HepG2 (cell line): Measurements from ENCODE around the gene PSPH. TPM values are rescaled to one million over a fixed set of nuclear protein-coding genes. Genes with fewer than 3 reads are reported as not detected.

Source experiments
- ARHGAP35 ChIP-seq: sonication (generic); formaldehyde crosslinking; IDR thresholded peaks from 2 replicates; pipeline ENCODE4 v1.9.0; 2022; ENCODE audit warnings: mild to moderate bottlenecking, inconsistent platforms, moderate library complexity, missing genetic modification reagents, borderline replicate concordance
- CAMTA2 ChIP-seq: sonication (generic); formaldehyde crosslinking; IDR thresholded peaks from 2 replicates; pipeline ENCODE4 v1.4.0; 2020; ENCODE audit warnings: mild to moderate bottlenecking, missing genetic modification reagents, borderline replicate concordance
- DMTF1 ChIP-seq: sonication (generic); formaldehyde crosslinking; IDR thresholded peaks from 2 replicates; pipeline ENCODE4 v1.4.0; 2020; ENCODE audit warnings: mild to moderate bottlenecking, missing genetic modification reagents
- KDM1A ChIP-seq: IDR thresholded peaks from 2 replicates; pipeline ENCODE4 v1.6.1; 2016; ENCODE audit warnings: missing compliant biosample characterization
- KLF15 ChIP-seq: sonication (generic); formaldehyde crosslinking; IDR thresholded peaks from 2 replicates; pipeline ENCODE4 v1.8.1; 2023; ENCODE audit warnings: borderline replicate concordance, mild to moderate bottlenecking, inconsistent platforms, missing genetic modification reagents, mixed read lengths
- MIER2 ChIP-seq: IDR thresholded peaks from 2 replicates; pipeline ENCODE4 v1.6.1; 2016; ENCODE audit warnings: missing biosample characterization, missing genetic modification reagents
- NFE2L2 ChIP-seq: fragments of 150-350 bp; IDR thresholded peaks from 2 replicates; pipeline ENCODE4 v1.6.1; 2014; ENCODE audit warnings: low read length
- NR2F1 ChIP-seq, 2 experiments: fragments of 450-650 bp in 1 of 2; formaldehyde crosslinking in 1 of 2; IDR thresholded peaks; 2 replicates each; pipeline versions ENCODE4 v1.5.0 to v1.6.1; 2016 to 2020; ENCODE audit warnings: mild to moderate bottlenecking in 1 of 2, missing compliant biosample characterization in 1 of 2, missing genetic modification reagents in 1 of 2, moderate library complexity in 1 of 2
- PPARG ChIP-seq: conservative IDR thresholded peaks from 2 replicates; pipeline ENCODE4 v1.6.1; 2016; ENCODE audit warnings: missing biosample characterization, missing genetic modification reagents
- TRIM22 ChIP-seq: fragments of 450-650 bp; IDR thresholded peaks from 2 replicates; pipeline ENCODE4 v1.6.1; 2017
- ZNF318 ChIP-seq: sonication (generic); formaldehyde crosslinking; IDR thresholded peaks from 2 replicates; pipeline ENCODE4 v1.4.0; 2020; ENCODE audit warnings: mild to moderate bottlenecking, missing genetic modification reagents
- ZNF354B ChIP-seq: sonication (generic); formaldehyde crosslinking; IDR thresholded peaks from 2 replicates; pipeline ENCODE4 v1.8.0; 2022; ENCODE audit warnings: mild to moderate bottlenecking, missing genetic modification reagents
- ZNF766 ChIP-seq: sonication (generic); formaldehyde crosslinking; IDR thresholded peaks from 2 replicates; pipeline ENCODE4 v1.5.0; 2020; ENCODE audit warnings: missing genetic modification reagents, borderline replicate concordance
- ZNF841 ChIP-seq: sonication (generic); formaldehyde crosslinking; IDR thresholded peaks from 2 replicates; pipeline ENCODE4 v1.8.1; 2023; ENCODE audit warnings: missing genetic modification reagents, borderline replicate concordance
- polyA plus RNA-seq, 8 experiments: library from polyadenylated mRNA; depleted of rRNA in 3 of 8; stranded (reverse) in 7 of 8; unstranded in 1 of 8; fragments of >200 nt; fragmentation: Illumina TruSeq in 4 of 8; extraction: Trizol in 4 of 8; gene quantifications; 2 replicates each; pipeline versions ENCODE4 v1.2.1 to v1.2.3, GENCODE V29; 2011 to 2016; ENCODE audit warnings: low read depth in 4 of 8, missing spikeins in 1 of 8, mixed read lengths in 1 of 8; ENCODE audit not compliant: insufficient read depth in 1 of 8
- total RNA-seq, 5 experiments: library from RNA; depleted of rRNA; stranded (reverse); fragments of >200 nt; fragmentation: Illumina TruSeq; extraction: Trizol; gene quantifications; 2 replicates each; pipeline ENCODE4 v1.2.3, GENCODE V29; 2016; ENCODE audit warnings: low read depth in 1 of 5
- TF ChIP-seq, protein P1 (sequence below): sonication (generic); formaldehyde crosslinking; IDR thresholded peaks from 2 replicates; pipeline ENCODE4 v1.8.1; 2023; ENCODE audit warnings: mild to moderate bottlenecking, missing genetic modification reagents, borderline replicate concordance
- TF ChIP-seq, protein P2 (sequence below): sonication (generic); formaldehyde crosslinking; IDR thresholded peaks from 2 replicates; pipeline ENCODE4 v1.8.1; 2022; ENCODE audit warnings: mild to moderate bottlenecking, missing genetic modification reagents

PSPH gene
- total and polyA plus RNA-seq, 2 of the 13 experiments (the other 11 are each of a cell fraction or from before 2014, with no cell fraction given): 85.5 to 124 TPM

DNA sequence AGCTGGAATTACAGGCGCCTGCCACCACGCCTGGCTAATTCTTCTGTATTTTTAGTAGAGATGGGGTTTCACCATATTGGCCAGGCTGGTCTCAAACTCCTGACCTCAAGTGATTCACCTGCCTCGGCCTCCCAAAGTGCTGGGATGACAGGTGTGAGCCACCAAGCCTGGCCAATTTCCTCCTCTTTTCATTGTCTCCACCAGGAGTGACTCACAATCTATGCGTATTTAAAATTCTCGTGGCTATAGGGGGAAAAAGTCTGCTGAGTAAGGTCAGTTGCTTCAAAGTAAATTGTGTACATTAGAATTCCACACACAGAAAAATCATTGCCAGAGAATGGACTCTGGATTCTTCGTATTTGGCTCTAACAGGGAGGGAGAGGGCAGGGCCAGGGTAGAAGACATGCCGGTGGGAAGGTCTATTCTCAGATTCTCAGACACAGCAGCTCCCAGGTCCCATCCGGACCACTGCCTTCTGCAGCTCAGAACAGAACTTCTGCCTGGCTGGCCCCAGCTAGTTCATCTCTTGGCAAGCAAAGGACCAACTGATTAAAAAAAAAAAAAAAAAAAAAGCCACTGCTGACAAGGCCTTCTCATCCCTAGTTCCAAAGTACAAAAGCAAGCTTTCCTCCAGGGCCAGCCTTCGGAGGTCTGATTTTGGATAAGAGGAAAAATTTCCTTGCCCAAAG lies 22.2 kb downstream of the PSPH start (continued):
- no peak for TF ChIP-seq ZNF318 (CRISPR knock-in tag)
- TF ChIP-seq, protein P1, sequence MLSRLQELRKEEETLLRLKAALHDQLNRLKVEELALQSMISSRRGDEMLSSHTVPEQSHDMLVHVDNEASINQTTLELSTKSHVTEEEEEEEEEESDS: no peak; the same call in 1 of the 2 replicates
- no peak for TF ChIP-seq TRIM22
- TF ChIP-seq, protein P2, sequence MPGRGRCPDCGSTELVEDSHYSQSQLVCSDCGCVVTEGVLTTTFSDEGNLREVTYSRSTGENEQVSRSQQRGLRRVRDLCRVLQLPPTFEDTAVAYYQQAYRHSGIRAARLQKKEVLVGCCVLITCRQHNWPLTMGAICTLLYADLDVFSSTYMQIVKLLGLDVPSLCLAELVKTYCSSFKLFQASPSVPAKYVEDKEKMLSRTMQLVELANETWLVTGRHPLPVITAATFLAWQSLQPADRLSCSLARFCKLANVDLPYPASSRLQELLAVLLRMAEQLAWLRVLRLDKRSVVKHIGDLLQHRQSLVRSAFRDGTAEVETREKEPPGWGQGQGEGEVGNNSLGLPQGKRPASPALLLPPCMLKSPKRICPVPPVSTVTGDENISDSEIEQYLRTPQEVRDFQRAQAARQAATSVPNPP (CRISPR knock-in tag): no peak
- TF ChIP-seq NFE2L2: no peak
- no peak for TF ChIP-seq CAMTA2 (CRISPR knock-in tag)
- TF ChIP-seq KDM1A: peak; percentile 54; the same call in 1 of the 2 replicates
- no peak for TF ChIP-seq ARHGAP35
- TF ChIP-seq DMTF1 (CRISPR knock-in tag): no peak
- no peak for TF ChIP-seq ZNF354B (CRISPR knock-in tag)
- peak in 1 of 2 experiments; percentile 71; a peak in 1 of 4 replicates for TF ChIP-seq NR2F1 (CRISPR knock-in tag; IDR thresholded peaks at IDR 0.05)
- peak; percentile 54; the same call in 1 of the 2 replicates for TF ChIP-seq PPARG (CRISPR knock-in tag)
- no peak for TF ChIP-seq MIER2
- no peak for TF ChIP-seq ZNF766 (CRISPR knock-in tag)
- no peak for TF ChIP-seq ZNF841 (CRISPR knock-in tag)
- no peak for TF ChIP-seq KLF15 (CRISPR knock-in tag)
